CD14-positive monocyte (primary cell): Measurements from ENCODE around the gene H1-8. TPM values are rescaled to one million over a fixed set of nuclear protein-coding genes. Genes with fewer than 3 reads are reported as not detected.

Experiments used
- DNase-seq, 3 donors: peaks; one replicate each; pipeline ENCODE4 v3.0.0-alpha.2; 2011 to 2022
- H2AFZ ChIP-seq: 2 replicates; pipeline ENCODE4 v1.6.0; 2012; ENCODE audit warnings: mild to moderate bottlenecking, low read depth, low read length, inconsistent platforms; ENCODE audit not compliant: insufficient read depth, poor library complexity, severe bottlenecking
- H3K27ac ChIP-seq, 2 donors: 1 replicate in 1 of 2; 2 replicates in 1 of 2; pipeline ENCODE4 v1.5.1; 2012 to 2013; ENCODE audit warnings: low read length in 2 of 2, control low read depth in 1 of 2, inconsistent platforms in 1 of 2, low read depth in 1 of 2, mild to moderate bottlenecking in 1 of 2
- H3K27me3 ChIP-seq, 2 donors: one replicate each; pipeline versions ENCODE4 v1.6.0 to v1.6.1; 2011 to 2013; ENCODE audit warnings: low read length in 2 of 2; ENCODE audit not compliant: control insufficient read depth in 2 of 2, insufficient read depth in 2 of 2
- H3K36me3 ChIP-seq, 2 donors: replicated peaks in 1 of 2; 1 replicate in 1 of 2; 2 replicates in 1 of 2; pipeline versions ENCODE4 v1.5.1 to v1.6.1; 2012 to 2013; ENCODE audit warnings: low read length in 2 of 2, control low read depth in 1 of 2, inconsistent platforms in 1 of 2, mild to moderate bottlenecking in 1 of 2; ENCODE audit not compliant: insufficient read depth in 2 of 2, control insufficient read depth in 1 of 2
- H3K4me1 ChIP-seq, 2 donors: 1 replicate in 1 of 2; 2 replicates in 1 of 2; pipeline versions ENCODE4 v1.5.1 to v1.6.1; 2012 to 2013; ENCODE audit warnings: low read length in 2 of 2, control low read depth in 1 of 2, inconsistent platforms in 1 of 2, mild to moderate bottlenecking in 1 of 2, moderate library complexity in 1 of 2; ENCODE audit not compliant: insufficient read depth in 2 of 2, control insufficient read depth in 1 of 2
- H3K4me2 ChIP-seq: replicated peaks from 2 replicates; pipeline ENCODE3; 2012; ENCODE audit warnings: low read length, moderate library complexity, mild to moderate bottlenecking; ENCODE audit not compliant: poor library complexity, severe bottlenecking; ENCODE audit errors: extremely low read depth
- H3K4me3 ChIP-seq, 3 experiments: fragments of 200-600 bp in 1 of 3; sonication (generic) in 1 of 3; replicated peaks in 1 of 3; 1 replicate in 2 of 3; 2 replicates in 1 of 3; pipeline ENCODE4 v1.5.1; 2011 to 2013; ENCODE audit warnings: low read length in 3 of 3, mild to moderate bottlenecking in 3 of 3, control low read depth in 2 of 3, low read depth in 2 of 3, inconsistent platforms in 1 of 3, moderate library complexity in 1 of 3
- H3K79me2 ChIP-seq: 2 replicates; pipeline ENCODE4 v1.6.0; 2012; ENCODE audit warnings: mild to moderate bottlenecking, control low read depth, inconsistent platforms, low read length, moderate library complexity; ENCODE audit not compliant: insufficient read depth
- H3K9ac ChIP-seq: 2 replicates; pipeline ENCODE4 v1.6.0; 2017; ENCODE audit warnings: low read length, mild to moderate bottlenecking; ENCODE audit not compliant: insufficient read depth, poor library complexity, severe bottlenecking
- H3K9me3 ChIP-seq, 2 donors: replicated peaks in 1 of 2; 1 replicate in 1 of 2; 2 replicates in 1 of 2; pipeline versions ENCODE4 v1.5.1 to v1.6.1; 2012 to 2013; ENCODE audit warnings: low read length in 2 of 2, control low read depth in 1 of 2; ENCODE audit not compliant: control insufficient read depth in 1 of 2, insufficient read depth in 1 of 2
- H4K20me1 ChIP-seq: 2 replicates; pipeline ENCODE4 v1.6.0; 2012; ENCODE audit warnings: mild to moderate bottlenecking, low read length, control low read depth, moderate library complexity; ENCODE audit not compliant: insufficient read depth
- H3K27ac Mint-ChIP-seq, 7 donors: one replicate each; pipeline ENCODE4 v1.8.0; 2020; ENCODE audit warnings: mild to moderate bottlenecking in 7 of 7, mixed read lengths in 7 of 7, moderate library complexity in 6 of 7, inconsistent platforms in 2 of 7
- H3K27me3 Mint-ChIP-seq, 3 donors: one replicate each; pipeline ENCODE4 v1.8.0; 2021 to 2022; ENCODE audit warnings: low read depth in 3 of 3, mild to moderate bottlenecking in 3 of 3, mixed read lengths in 3 of 3, moderate library complexity in 3 of 3, inconsistent platforms in 1 of 3
- H3K36me3 Mint-ChIP-seq, 2 donors: one replicate each; pipeline ENCODE4 v1.8.0; 2020; ENCODE audit warnings: mixed read lengths in 2 of 2, inconsistent platforms in 1 of 2, mild to moderate bottlenecking in 1 of 2
- H3K4me1 Mint-ChIP-seq: one replicate; pipeline ENCODE4 v1.8.0; 2020; ENCODE audit warnings: mild to moderate bottlenecking, mixed read lengths
- H3K4me3 Mint-ChIP-seq, 2 donors: one replicate each; pipeline ENCODE4 v1.8.0; 2020; ENCODE audit warnings: mild to moderate bottlenecking in 2 of 2, mixed read lengths in 2 of 2, moderate library complexity in 1 of 2
- H3K9me3 Mint-ChIP-seq, 7 donors: one replicate each; pipeline ENCODE4 v1.8.0; 2020 to 2022; ENCODE audit warnings: mixed read lengths in 7 of 7, mild to moderate bottlenecking in 6 of 7, moderate library complexity in 6 of 7, inconsistent platforms in 2 of 7
- WGBS: methylation state at CpG from one replicate; pipeline ENCODE4 v1.1.5; 2013; ENCODE audit warnings: missing lambda C conversion rate; ENCODE audit not compliant: insufficient coverage; 5-methylcytosine and 5-hydroxymethylcytosine counted together
- intact Hi-C, 2 donors: fragments of 100-400 bp; cut with micrococcal nuclease; formaldehyde crosslinking; loops; one replicate each; pipeline versions ENCODE4 v1.15.0 to v1.15.1; 2023
- polyA plus RNA-seq, 3 donors: library from polyadenylated mRNA; depleted of rRNA in 1 of 3; unstranded in 2 of 3; stranded (reverse) in 1 of 3; fragments of 300-500 nt in 2 of 3; fragments of >200 nt in 1 of 3; fragmentation: Illumina TruSeq in 2 of 3; gene quantifications; 1 replicate in 2 of 3; 2 replicates in 1 of 3; pipeline ENCODE4 v1.2.3, GENCODE V29; 2012 to 2021
- TF ChIP-seq, protein P1 (sequence below): fragments of 200-600 bp; IDR thresholded peaks from one replicate; pipeline ENCODE4 v1.8.0; 2022; ENCODE audit warnings: antibody characterized with exemption, mild to moderate bottlenecking

The H1-8 gene
- polyA plus RNA-seq, 3 donors: not detected

DNA sequence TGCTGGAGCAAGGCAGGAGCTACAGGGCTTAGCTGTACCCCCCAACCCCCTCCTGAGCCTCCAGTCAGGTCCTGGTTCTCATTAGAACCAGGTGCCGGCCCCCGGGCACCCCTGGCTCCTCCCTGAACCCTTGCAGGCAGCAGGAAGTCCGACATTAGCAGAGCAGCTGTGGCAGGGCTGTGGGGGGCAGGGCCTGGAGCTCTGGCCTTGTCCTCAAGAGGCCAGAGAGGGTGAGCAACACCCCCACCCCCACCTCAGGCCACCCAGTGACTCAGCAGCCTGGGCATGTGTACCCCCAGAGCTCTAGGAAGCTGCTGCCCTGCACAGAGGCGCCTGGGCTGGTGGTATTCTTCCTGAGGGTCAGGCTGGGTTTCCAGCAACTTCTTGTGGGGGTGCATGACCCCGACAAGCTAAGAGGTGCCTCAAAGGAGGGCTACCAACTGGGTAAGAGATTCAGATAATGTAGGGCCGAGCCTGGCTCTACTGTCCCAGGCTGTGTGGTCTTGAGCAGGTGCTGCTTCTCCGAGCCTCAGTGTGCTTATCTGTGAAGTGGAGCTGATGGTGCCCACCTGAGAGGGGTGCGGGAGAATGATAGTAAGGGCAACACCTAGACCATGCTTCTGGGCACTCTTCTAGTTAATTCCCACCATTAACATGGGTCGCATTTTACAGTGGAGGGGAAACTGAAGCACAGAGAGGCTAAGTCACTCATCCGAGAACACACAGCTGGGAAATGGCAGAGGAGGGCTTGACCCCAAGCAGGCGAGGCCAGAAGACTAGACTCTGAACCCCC is 16.0 kb downstream of the H1-8 start:
- no peaks in the 10 kb centered on the region for H3K27me3 ChIP-seq
- Mint-ChIP-seq H3K36me3 (peaks cover 69 to 82% of the 10 kb centered on the region in 2 donors), H3K4me1 (peaks cover 20% of the 10 kb centered on the region), H3K27ac (peak overlapping the region in 2 of 7 donors; percentile 6 to 61), H3K9me3 (no peaks in the 10 kb centered on the region), H3K27me3 (no peaks in the 10 kb centered on the region), H3K4me3 (no peak overlapping the region)
- no peak overlapping the region for H2AFZ ChIP-seq
- H3K79me2 ChIP-seq: no peaks in the 10 kb centered on the region
- no peak overlapping the region for H3K4me2 ChIP-seq
- H3K27ac ChIP-seq: peak overlapping the region in 1 of 2 donors; percentile 20
- peaks cover 78 to 91% of the 10 kb centered on the region in 2 donors for H3K36me3 ChIP-seq
- H3K9ac ChIP-seq: no peak overlapping the region
- no peak overlapping the region for H3K4me3 ChIP-seq
- H3K9me3 ChIP-seq: no peaks in the 10 kb centered on the region
- peaks cover 12 to 16% of the 10 kb centered on the region in 2 donors for H3K4me1 ChIP-seq
- WGBS: 56% methylated on average over 8 of the region's 11 CpGs
- TF ChIP-seq, protein P1, sequence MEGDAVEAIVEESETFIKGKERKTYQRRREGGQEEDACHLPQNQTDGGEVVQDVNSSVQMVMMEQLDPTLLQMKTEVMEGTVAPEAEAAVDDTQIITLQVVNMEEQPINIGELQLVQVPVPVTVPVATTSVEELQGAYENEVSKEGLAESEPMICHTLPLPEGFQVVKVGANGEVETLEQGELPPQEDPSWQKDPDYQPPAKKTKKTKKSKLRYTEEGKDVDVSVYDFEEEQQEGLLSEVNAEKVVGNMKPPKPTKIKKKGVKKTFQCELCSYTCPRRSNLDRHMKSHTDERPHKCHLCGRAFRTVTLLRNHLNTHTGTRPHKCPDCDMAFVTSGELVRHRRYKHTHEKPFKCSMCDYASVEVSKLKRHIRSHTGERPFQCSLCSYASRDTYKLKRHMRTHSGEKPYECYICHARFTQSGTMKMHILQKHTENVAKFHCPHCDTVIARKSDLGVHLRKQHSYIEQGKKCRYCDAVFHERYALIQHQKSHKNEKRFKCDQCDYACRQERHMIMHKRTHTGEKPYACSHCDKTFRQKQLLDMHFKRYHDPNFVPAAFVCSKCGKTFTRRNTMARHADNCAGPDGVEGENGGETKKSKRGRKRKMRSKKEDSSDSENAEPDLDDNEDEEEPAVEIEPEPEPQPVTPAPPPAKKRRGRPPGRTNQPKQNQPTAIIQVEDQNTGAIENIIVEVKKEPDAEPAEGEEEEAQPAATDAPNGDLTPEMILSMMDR: no peak
- no peaks in the 10 kb centered on the region for H4K20me1 ChIP-seq
- intact Hi-C loops: no loop called here
- no peak for DNase-seq

DNA sequence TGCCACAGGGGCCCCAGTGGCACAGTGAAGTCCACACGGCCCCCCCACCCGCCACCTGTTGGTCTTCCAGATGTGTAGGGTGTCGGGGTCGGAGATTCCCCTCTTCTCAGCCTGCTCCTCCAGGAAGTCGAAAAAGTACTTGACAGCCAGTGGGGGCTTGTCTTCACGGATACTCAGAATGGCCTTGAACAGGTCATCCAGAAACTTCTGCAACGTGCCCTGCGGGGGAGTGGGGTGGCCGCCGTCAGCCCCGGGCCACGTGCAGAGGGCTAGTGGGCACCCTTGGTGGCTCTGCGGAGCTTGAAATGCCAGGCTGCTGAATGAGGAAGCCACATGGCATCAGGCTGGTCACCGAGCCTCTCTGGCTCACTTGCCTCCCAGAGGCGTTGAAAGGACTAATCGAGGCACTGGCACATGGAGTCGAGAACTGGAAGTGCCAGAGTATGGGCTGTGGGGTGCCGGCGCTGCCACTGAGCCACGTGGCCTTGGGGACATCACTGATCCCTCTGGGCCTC is 16.6 kb downstream of the H1-8 start:
- no peak overlapping the region for H3K4me2 ChIP-seq
- WGBS: 91% methylated on average over 15 of the region's 20 CpGs
- H3K79me2 ChIP-seq: no peaks in the 10 kb centered on the region
- Mint-ChIP-seq H3K4me1 (peaks cover 13% of the 10 kb centered on the region), H3K27ac (no peak overlapping the region), H3K27me3 (no peaks in the 10 kb centered on the region), H3K9me3 (no peaks in the 10 kb centered on the region), H3K4me3 (no peak overlapping the region), H3K36me3 (peaks cover 70 to 84% of the 10 kb centered on the region in 2 donors)
- H4K20me1 ChIP-seq: no peaks in the 10 kb centered on the region
- H3K9me3 ChIP-seq: no peaks in the 10 kb centered on the region
- DNase-seq: no peak
- intact Hi-C loops: no loop called here
- no peak overlapping the region for H3K4me3 ChIP-seq
- peaks cover 5 to 10% of the 10 kb centered on the region in 2 donors for H3K4me1 ChIP-seq
- no peak overlapping the region for H3K27ac ChIP-seq
- no peak overlapping the region for H3K9ac ChIP-seq
- TF ChIP-seq, protein P1: no peak
- no peak overlapping the region for H2AFZ ChIP-seq
- H3K27me3 ChIP-seq: no peaks in the 10 kb centered on the region
- H3K36me3 ChIP-seq: peaks cover 85 to 97% of the 10 kb centered on the region in 2 donors
